ENCODE data around the gene HERC6. TPM values are rescaled to one million over a fixed set of nuclear protein-coding genes. Genes with fewer than 3 reads are reported as not detected.

HERC6 gene
- 2.5 to 3.5 TPM (median 3.0 TPM) in 5 replicates for total RNA-seq (2022; extraction: Qiagen RNA extraction)

GRCh38 chr4:88378691-88379559, at the start of gene HERC6:
TSS of gene HERC6 (plus strand) at chr4:88378852. CDS start at chr4:88378922, 70 bp downstream.

GRCh38 chr4:88456670-88457306, 78.1 kb downstream of the HERC6 start, which contains the start of gene HERC5:
TSS of gene HERC5 (plus strand) at chr4:88457119. CDS start at chr4:88457270, 151 bp downstream.

Other genes with a start within 250 kb of the HERC6 start
- gene ABCG2, start 220.2 kb upstream of the HERC6 start, total RNA-seq (2022; extraction: Qiagen RNA extraction), result 14.1 to 18.6 TPM (median 15.9 TPM) in 5 replicates
- 0.63 to 1.3 TPM (median 0.81 TPM) in 5 replicates for gene PPM1K, start 94.3 kb upstream of the HERC6 start, total RNA-seq (2022; extraction: Qiagen RNA extraction)
- 3.4 to 4.7 TPM (median 3.4 TPM) in 5 replicates for gene HERC5, start 78.3 kb downstream of the HERC6 start, total RNA-seq (2022; extraction: Qiagen RNA extraction)
- 68.0 to 82.3 TPM (median 75.6 TPM) in 5 replicates for gene PYURF, start 144.9 kb downstream of the HERC6 start, total RNA-seq (2022; extraction: Qiagen RNA extraction)
- gene HERC3, start 213.6 kb downstream of the HERC6 start, total RNA-seq (2022; extraction: Qiagen RNA extraction), result 5.7 to 11.2 TPM (median 7.6 TPM) in 5 replicates